Spinal cord (tissue), 10 donors: ENCODE data around the gene APOL6. TPM values are rescaled to one million over a fixed set of nuclear protein-coding genes. Genes with fewer than 3 reads are reported as not detected.

Experiments
- DNase-seq, 6 donors: peaks; one replicate each; pipeline versions ENCODE4 v3.0.0 to v3.0.0-alpha.2; 2013 to 2015; ENCODE audit warnings: low spot score in 6 of 6, low read depth in 4 of 6
- H3K27ac ChIP-seq: one replicate; pipeline ENCODE4 v1.5.1; 2013; ENCODE audit warnings: low read depth, low read length, control low read depth
- H3K27me3 ChIP-seq: one replicate; pipeline ENCODE4 v1.6.1; 2013; ENCODE audit warnings: low read length; ENCODE audit not compliant: control insufficient read depth, insufficient read depth
- H3K36me3 ChIP-seq: one replicate; pipeline ENCODE4 v1.6.1; 2013; ENCODE audit warnings: low read length; ENCODE audit not compliant: control insufficient read depth, insufficient read depth
- H3K4me1 ChIP-seq: one replicate; pipeline ENCODE4 v1.6.1; 2013; ENCODE audit warnings: low read length; ENCODE audit not compliant: control insufficient read depth, insufficient read depth
- H3K4me3 ChIP-seq: one replicate; pipeline ENCODE4 v1.5.1; 2013; ENCODE audit warnings: low read depth, low read length, control low read depth
- H3K9me3 ChIP-seq: one replicate; pipeline ENCODE4 v1.6.1; 2013; ENCODE audit warnings: low read length; ENCODE audit not compliant: control insufficient read depth, insufficient read depth
- WGBS: methylation state at CpG from one replicate; pipeline ENCODE4 v1.1.5; 2013; ENCODE audit warnings: missing lambda C conversion rate; ENCODE audit not compliant: insufficient coverage; 5-methylcytosine and 5-hydroxymethylcytosine counted together
- polyA plus RNA-seq, 2 donors: library from polyadenylated mRNA; unstranded; fragments of 120-200 nt; gene quantifications; one replicate each; pipeline ENCODE4 v1.2.1, GENCODE V29; 2013; ENCODE audit not compliant: insufficient read length in 2 of 2
- total RNA-seq, 2 donors: library from RNA; depleted of rRNA in 1 of 2; stranded (reverse); fragments of 120-200 nt in 1 of 2; fragments of >200 nt in 1 of 2; gene quantifications; one replicate each; pipeline versions ENCODE4 v1.2.3 to v1.2.4, GENCODE V29; 2013 to 2014
- donor health status: healthy.

APOL6 gene
- total and polyA plus RNA-seq, 4 donors, result 1.4 to 10.7 (median 5.9) TPM

DNA sequence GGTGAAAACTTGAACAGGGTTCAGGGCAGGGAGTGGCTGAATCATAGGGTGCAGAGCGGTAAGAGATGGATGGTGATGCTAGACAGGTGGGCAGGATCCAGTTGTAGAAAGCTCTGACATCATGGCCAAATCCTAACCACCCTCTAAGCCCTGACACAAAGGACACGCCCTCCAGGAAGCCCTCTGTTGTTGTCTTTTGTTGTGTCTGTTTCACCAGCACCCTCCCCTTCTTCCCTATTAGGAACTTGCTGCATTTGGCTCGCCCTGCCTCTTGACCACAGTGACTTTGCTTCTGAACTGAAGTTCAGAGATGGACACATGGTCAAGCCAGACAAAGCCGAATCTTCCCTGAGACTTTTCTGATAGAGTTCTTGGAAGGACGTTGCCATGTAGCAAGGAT, 14.2 kb upstream of the APOL6 start:
- Histone ChIP-seq H3K4me1 (peaks cover 16% of the 10 kb centered on the region), H3K36me3 (no peaks in the 10 kb centered on the region), H3K27me3 (no peaks in the 10 kb centered on the region), H3K9me3 (no peaks in the 10 kb centered on the region), H3K4me3 (no peak overlapping the region), H3K27ac (no peak overlapping the region)
- DNase-seq, result no peak
- WGBS, result 100% methylated on average over 3 of the region's 5 CpGs

DNA sequence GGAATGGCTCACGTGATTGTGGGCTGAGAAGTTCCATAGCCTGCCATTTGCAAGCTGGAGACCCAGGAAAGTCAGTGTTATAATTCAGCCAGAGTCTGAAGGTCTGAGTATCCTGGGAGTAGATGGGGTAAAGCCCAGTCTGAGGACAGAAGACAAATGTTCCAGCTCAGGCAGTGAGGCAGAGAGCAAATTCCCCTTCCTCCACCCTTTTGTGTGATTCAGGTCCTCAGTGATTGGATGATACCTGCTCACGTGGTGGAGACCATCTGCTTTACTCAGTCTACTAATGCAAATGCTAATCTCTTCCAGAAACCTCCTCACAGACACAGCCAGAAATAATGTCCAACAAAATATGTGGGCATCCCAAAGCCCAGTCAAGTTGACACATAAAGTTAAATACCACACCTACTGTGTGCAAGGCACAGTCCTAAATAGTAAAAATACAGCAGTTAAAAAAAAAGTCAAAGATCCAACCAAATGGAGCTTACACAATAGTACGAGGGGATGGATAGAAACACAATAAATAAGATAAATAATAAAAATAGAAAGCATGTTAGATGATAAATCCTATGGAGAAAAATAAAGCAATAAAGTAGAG, 13.2 kb upstream of the APOL6 start:
- H3K27me3 ChIP-seq, result no peaks in the 10 kb centered on the region
- no peak overlapping the region for H3K4me3 ChIP-seq
- no peak overlapping the region for H3K27ac ChIP-seq
- H3K36me3 ChIP-seq, result no peaks in the 10 kb centered on the region
- DNase-seq, result peak in 1 of 6 donors; percentile 13
- H3K9me3 ChIP-seq, result no peaks in the 10 kb centered on the region
- peaks cover 16% of the 10 kb centered on the region for H3K4me1 ChIP-seq
- 67% methylated on average over 2 of the region's 3 CpGs for WGBS

DNA sequence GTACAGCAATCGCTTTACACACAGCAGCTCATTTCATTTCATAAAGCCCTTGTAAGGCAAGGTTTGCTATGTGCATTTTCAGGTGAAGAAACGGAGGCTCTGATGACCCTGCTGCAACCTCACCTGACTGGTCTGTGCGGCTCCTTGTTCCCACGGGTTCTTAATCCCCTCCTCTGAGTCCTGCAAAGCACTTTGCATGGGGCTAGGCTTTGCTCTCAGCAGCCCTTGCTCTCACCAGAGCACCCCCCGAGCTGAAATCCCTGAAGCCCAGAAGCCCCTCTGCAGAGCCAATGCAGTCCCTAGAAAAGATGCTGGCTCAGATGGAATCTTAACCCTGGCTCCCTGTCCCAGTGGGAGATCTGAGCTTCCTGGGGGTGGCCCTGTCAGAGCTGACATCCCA, 11.0 kb upstream of the APOL6 start:
- peaks cover 16% of the 10 kb centered on the region for H3K4me1 ChIP-seq
- DNase-seq, result no peak
- H3K9me3 ChIP-seq, result no peaks in the 10 kb centered on the region
- 55% methylated on average over 5 of the region's 5 CpGs for WGBS
- H3K27me3 ChIP-seq, result no peaks in the 10 kb centered on the region
- no peak overlapping the region for H3K27ac ChIP-seq
- no peak overlapping the region for H3K4me3 ChIP-seq
- H3K36me3 ChIP-seq, result no peaks in the 10 kb centered on the region

DNA sequence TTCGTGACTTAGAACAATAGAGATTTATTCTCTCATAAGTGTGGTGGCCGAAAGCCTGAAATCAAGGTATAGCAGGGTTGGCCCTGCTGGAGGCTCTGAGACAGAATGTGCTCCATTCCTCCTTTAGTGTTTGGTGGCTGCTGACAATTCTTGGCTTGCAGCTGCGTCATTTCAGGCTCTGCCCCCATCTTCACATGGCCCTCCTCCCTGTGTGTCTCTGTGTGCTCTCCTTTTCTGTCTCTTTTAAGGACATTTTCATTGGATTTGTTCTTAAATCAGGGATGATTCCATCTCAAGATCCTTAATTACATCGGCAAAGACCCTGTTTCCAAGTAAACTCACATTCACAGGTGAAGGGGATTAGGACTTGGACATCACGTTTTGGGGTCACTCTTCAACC, 10.2 kb upstream of the APOL6 start:
- Histone ChIP-seq H3K4me1 (peaks cover 16% of the 10 kb centered on the region), H3K27ac (peak overlapping the region; percentile 69), H3K27me3 (no peaks in the 10 kb centered on the region), H3K36me3 (no peaks in the 10 kb centered on the region), H3K4me3 (no peak overlapping the region), H3K9me3 (no peaks in the 10 kb centered on the region)
- 53% methylated on average over 3 of the region's 5 CpGs for WGBS
- DNase-seq, result peak in 1 of 6 donors; percentile 10

DNA sequence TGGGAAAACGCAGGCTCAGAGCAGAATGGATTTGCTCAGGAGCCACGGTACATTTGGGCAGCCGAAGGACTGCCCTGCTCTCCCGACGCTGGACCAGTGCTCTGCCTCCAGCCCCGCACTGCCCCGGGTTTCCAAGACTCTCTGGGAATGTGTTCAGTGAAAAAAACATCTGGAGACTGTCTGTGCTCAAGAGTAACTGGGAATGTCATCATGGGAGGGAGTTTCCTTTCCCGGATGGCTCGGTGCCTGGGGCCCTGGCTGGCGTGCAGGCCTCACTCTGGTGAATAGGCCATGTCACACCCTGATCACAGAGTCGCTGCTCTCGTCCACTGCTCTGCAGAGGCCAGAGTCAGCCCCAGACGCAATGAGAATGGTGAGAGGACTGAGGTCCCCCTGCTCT, 9.8 kb upstream of the APOL6 start:
- H3K27ac ChIP-seq, result peak overlapping the region; percentile 69
- H3K4me1 ChIP-seq, result peaks cover 16% of the 10 kb centered on the region
- H3K36me3 ChIP-seq, result no peaks in the 10 kb centered on the region
- DNase-seq, result peak in 3 of 6 donors; percentile 18 to 75 (median 23)
- no peaks in the 10 kb centered on the region for H3K27me3 ChIP-seq
- no peak overlapping the region for H3K4me3 ChIP-seq
- no peaks in the 10 kb centered on the region for H3K9me3 ChIP-seq
- WGBS, result 46% methylated on average over 12 of the region's 13 CpGs

DNA sequence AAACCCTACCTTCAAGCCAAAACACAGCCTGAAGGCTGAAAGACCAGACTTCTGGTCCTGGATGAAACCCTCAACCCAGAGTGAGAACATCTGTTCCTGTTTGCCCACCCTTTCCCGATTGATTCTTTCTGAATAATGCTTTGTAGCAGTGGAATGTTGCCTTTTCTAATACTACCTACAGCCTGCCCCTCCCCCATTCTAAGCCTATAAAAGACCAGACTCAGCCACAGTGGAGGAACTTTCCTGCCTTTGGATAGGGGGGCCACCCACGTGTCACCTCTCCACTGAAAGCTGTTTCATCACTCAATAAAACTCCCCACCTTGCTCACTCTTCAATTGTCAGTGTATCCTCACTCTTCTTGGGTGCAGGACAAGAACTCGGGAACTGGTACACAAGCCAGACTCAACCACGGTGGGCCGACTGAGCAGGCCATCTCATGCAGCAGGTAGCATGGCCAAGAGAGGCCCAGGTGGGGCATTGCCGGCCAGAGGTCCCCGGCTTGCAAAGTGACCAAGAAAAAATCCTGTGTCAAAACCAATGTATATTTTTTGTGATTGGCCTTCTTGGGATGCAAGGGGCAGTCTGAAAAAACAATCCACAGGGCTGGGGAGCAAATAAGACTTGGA, 6.6 kb upstream of the APOL6 start:
- H3K27ac ChIP-seq, result no peak overlapping the region
- no peak for DNase-seq
- 82% methylated on average over 6 of the region's 7 CpGs for WGBS
- H3K4me3 ChIP-seq, result no peak overlapping the region
- H3K36me3 ChIP-seq, result no peaks in the 10 kb centered on the region
- H3K27me3 ChIP-seq, result no peaks in the 10 kb centered on the region
- H3K4me1 ChIP-seq, result peaks cover 17% of the 10 kb centered on the region
- H3K9me3 ChIP-seq, result no peaks in the 10 kb centered on the region

DNA sequence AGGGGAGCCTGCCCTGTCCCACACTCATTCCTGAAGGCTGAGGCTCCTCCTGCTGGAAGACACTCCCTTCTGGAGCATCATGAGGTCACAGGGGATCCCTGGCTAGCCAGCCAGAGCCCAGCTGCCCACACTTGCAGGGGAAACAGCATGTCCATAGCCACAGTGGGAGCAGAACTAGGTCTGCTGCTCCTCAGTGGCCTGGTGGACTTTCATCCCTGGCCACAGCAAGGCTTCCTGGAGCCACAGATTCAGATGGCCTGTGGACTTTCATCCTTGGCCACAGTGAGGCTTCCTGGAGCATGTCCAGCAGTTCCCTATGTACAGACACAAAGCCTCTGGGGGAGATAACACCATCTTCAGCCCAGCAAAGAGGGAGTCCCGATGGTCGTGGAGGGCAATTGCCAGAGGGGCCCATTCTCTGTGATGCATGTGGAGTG, 5.9 kb upstream of the APOL6 start:
- WGBS, result 51% methylated on average over 2 of the region's 2 CpGs
- H3K27ac ChIP-seq, result no peak overlapping the region
- DNase-seq, result no peak

DNA sequence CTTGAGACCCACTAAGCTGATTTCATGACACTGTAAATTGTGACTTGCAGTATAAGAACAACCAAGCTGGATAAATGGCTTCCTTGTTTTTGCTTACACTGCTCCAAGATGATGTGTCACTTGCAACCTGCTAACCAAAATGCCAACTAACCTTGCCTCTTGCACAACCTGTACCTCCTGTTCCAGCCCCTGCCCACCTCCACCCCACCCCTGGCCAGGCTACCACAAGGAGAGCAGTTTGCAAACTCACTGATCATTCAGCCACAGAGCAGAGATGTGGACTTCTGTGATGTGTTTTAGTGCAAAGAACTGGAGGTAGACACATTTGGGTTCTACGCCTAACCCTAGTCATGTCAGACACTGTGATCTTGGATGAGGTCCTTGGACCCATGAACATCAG, 4.3 kb upstream of the APOL6 start:
- peaks cover 14% of the 10 kb centered on the region for H3K4me1 ChIP-seq
- no peaks in the 10 kb centered on the region for H3K27me3 ChIP-seq
- no peak overlapping the region for H3K27ac ChIP-seq
- 86% methylated on average over 1 of the region's 1 CpG for WGBS
- no peak overlapping the region for H3K4me3 ChIP-seq
- no peaks in the 10 kb centered on the region for H3K9me3 ChIP-seq
- no peak for DNase-seq
- no peaks in the 10 kb centered on the region for H3K36me3 ChIP-seq

More for the DNA sequence above, 5.9 kb upstream of the APOL6 start:
- H3K4me1 ChIP-seq, result peaks cover 20% of the 10 kb centered on the region
- no peak overlapping the region for H3K4me3 ChIP-seq
- H3K9me3 ChIP-seq, result no peaks in the 10 kb centered on the region
- no peaks in the 10 kb centered on the region for H3K27me3 ChIP-seq
- H3K36me3 ChIP-seq, result no peaks in the 10 kb centered on the region

DNA sequence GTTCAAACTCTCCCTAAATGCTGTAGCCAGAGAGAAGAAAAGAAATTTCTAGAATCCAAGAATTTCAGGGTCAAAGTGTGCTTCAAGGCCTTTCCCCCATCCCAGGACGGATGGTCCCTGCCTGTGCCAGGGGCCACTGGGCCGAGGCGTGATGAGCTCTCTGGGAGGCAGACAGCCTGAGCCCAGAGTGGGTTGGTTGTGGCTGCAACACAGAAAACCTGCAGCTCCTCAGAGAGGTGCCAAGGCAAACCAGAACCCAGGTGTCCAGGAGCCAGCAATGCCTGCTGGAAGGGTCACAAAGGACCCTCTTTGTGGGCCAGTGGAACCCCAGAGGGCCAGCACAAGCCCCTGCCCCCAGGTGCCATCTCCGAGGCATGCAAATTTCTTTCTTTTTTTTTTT, 2.6 kb upstream of the APOL6 start:
- Histone ChIP-seq H3K9me3 (no peaks in the 10 kb centered on the region), H3K27me3 (no peaks in the 10 kb centered on the region), H3K4me1 (peaks cover 14% of the 10 kb centered on the region), H3K36me3 (no peaks in the 10 kb centered on the region), H3K27ac (no peak overlapping the region), H3K4me3 (no peak overlapping the region)
- WGBS, result 96% methylated on average over 4 of the region's 4 CpGs
- no peak for DNase-seq

DNA sequence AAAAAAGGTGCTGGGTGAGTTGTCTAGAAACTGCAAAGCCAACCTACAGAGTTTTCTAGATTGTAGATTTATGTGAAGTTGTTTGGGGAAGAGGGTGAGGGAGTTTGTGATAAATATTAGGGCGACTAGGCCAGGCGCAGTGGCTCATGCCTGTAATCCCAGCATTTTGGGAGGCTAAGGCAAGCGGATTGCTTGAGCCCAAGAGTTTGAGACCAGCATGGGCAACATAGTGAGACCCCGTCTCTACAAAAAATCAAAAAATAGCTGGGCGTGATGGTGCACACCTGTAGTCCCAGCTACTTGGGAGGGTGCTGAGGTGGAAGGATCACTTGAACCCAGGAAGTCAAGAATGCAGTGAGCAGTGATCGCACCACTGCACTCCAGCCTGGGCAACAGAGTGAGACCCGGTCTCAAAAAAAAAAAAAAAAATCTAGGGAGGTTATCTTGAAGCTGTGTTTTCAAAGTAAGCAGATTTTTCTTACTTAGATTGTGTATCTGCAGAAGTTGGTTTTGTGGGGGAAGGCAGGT, 844 bp downstream of the APOL6 start:
- WGBS, result 95% methylated on average over 7 of the region's 7 CpGs
- Histone ChIP-seq H3K27me3 (no peaks in the 10 kb centered on the region), H3K36me3 (no peaks in the 10 kb centered on the region), H3K9me3 (no peaks in the 10 kb centered on the region), H3K4me1 (peaks cover 14% of the 10 kb centered on the region), H3K27ac (peak overlapping the region; percentile 69), H3K4me3 (no peak overlapping the region)
- no peak for DNase-seq
